ENCODE measurements around the gene RAB35. TPM values are rescaled to one million over a fixed set of nuclear protein-coding genes. Genes with fewer than 3 reads are reported as not detected.
A peak's percentile ranks its signal among the peaks of the same experiment; 100 is the strongest.

Gene RAB35
- total and polyA plus RNA-seq, 2 of the 4 experiments (the other 2 are of a cell fraction) = 32.6 to 49.6 TPM

DNA sequence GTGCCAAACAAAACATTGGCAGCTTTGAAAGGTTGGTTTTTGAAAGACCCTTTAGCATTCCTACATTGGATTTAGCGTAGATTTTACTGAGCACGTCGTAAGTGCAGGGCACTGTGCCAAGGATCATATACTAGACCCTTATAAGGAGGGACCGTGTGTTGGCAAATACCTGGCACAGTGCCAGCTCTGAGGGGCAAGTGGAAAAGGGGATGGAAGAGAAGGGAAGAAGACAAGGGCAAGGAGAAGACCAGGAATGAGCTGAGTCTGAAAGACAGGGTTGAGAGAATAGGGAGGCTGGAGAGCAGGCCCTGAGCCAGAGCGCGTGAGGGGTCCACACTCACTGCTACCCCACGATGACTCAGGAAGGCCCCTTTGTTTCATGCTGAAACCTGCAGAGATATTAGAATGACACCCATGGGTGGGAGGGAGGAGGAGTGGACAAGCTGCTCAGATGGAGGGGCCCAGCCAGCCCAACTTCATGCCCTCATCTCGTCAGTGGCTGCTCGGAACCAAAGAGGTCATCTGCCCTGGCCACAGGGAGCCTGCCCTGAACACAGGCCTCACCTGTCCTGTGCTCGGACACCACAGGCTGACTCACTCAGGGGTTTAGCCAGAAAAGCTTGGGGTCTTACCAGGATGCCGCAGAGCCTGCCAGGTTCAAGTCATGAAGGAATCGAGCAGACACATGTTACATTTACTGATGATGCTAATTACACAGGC lies 25.0 kb downstream of the RAB35 start:
- Histone ChIP-seq H2AK9ac (replicated peaks; ENCODE audit: low read depth, low read length, poor library complexity) (peak overlapping the region; percentile 77), H3K9ac (ENCODE audit: low read depth, low read length) (no peak overlapping the region), H3K23ac (ENCODE audit: low read depth, low read length) (no peak overlapping the region), H4K20me1 (ENCODE audit: insufficient read depth, low read length) (peaks cover 30% of the 10 kb centered on the region), H3K4me1 (ENCODE audit: control insufficient read depth, insufficient read depth, low read length) (no peaks in the 10 kb centered on the region; the same call in 1 of the 2 replicates), H4K8ac (ENCODE audit: low read depth in 2 of 2, low read length in 2 of 2) (no peak overlapping the region), H3K14ac (replicated peaks; ENCODE audit: low read depth, low read length) (no peak overlapping the region), H2AK5ac (ENCODE audit: low read depth, low read length) (no peak overlapping the region), H3K36me3 (ENCODE audit: control insufficient read depth, insufficient read depth, low read length) (peaks cover 25% of the 10 kb centered on the region; the same call in 1 of the 2 replicates), H2AFZ (replicated peaks; ENCODE audit: low read length, poor library complexity) (no peak overlapping the region), H3K27ac (ENCODE audit: insufficient read depth, low read length) (no peak overlapping the region), H3K9me3 (ENCODE audit: control insufficient read depth, insufficient read depth, low read length) (no peaks in the 10 kb centered on the region), H2BK5ac (ENCODE audit: low read depth, low read length, poor library complexity, severe bottlenecking) (no peak overlapping the region), H3K4me2 (ENCODE audit: low read depth, low read length) (no peak overlapping the region), H3K9me1 (ENCODE audit: insufficient read depth, low read length) (0 out of 2 replicates have a peak, but pooled peaks cover 8% of the 10 kb centered on the region), H2BK15ac (ENCODE audit: low read depth, low read length) (no peak overlapping the region), H2BK20ac (ENCODE audit: low read depth, low read length) (no peak overlapping the region), H4K5ac (ENCODE audit: low read depth, low read length) (no peak overlapping the region), H4K91ac (ENCODE audit: insufficient read depth, low read depth, low read length) (no peak overlapping the region), H3K18ac (ENCODE audit: low read depth, low read length) (no peak overlapping the region), H3K27me3 (ENCODE audit: control insufficient read depth, insufficient read depth, low read length) (no peaks in the 10 kb centered on the region), H3K4ac (ENCODE audit: low read depth, low read length) (no peak overlapping the region), H3K56ac (ENCODE audit: extremely low read depth, insufficient read depth, low read length) (no peak overlapping the region), H3K4me3 (ENCODE audit: insufficient read depth, low read depth, low read length) (no peak overlapping the region), H3K79me1 (ENCODE audit: low read depth in 1 of 2, low read length in 2 of 2) (peaks cover 0 to 18% of the 10 kb centered on the region in 2 experiments; a peak in 2 of 4 replicates), H2BK120ac (ENCODE audit: low read depth, low read length) (no peak overlapping the region)
- ChIA-PET POLR2A (ENCODE audit: unreplicated experiment) (no interaction called here), CTCF (no interaction called here)
- intact Hi-C loops (cut with micrococcal nuclease) (no loop called here), dilution Hi-C loops (cut with HindIII; ENCODE audit: low sequenced_read_pairs, unreplicated experiment) (no loop called here), in situ Hi-C loops (cut with MboI; ENCODE audit: low sequenced_read_pairs) (no loop called here)
- ATAC-seq (ENCODE audit: low read depth) (no peak), DNase-seq (no peak)
- BruUV-seq (replicated peaks) = no TSS peak
- 71% methylated on average over 4 of the region's 12 CpGs; no CpG with 5 or more reads in 1 of the 2 experiments for WGBS, 2 experiments (ENCODE audit: extremely low coverage in 2 of 2, insufficient read length in 1 of 2)
- TF ChIP-seq BHLHE40 (IDR thresholded peaks at IDR 0.05; ENCODE audit: low read depth, low read length) = no peak
- no peak for TF ChIP-seq RAD21 (IDR thresholded peaks at IDR 0.05; ENCODE audit: low read length)
- TF ChIP-seq SMC3 (IDR thresholded peaks at IDR 0.05; ENCODE audit: low read depth, low read length) = no peak
- no peak for TF ChIP-seq ELK1 (IDR thresholded peaks at IDR 0.05; ENCODE audit: borderline replicate concordance, low read depth, low read length)
- no peak for TF ChIP-seq POLR2A (IDR thresholded peaks at IDR 0.05; ENCODE audit: low read depth, low read length)
- TF ChIP-seq MAZ (IDR thresholded peaks at IDR 0.05; ENCODE audit: borderline replicate concordance, low read depth, low read length) = no peak
- TF ChIP-seq, protein P1, sequence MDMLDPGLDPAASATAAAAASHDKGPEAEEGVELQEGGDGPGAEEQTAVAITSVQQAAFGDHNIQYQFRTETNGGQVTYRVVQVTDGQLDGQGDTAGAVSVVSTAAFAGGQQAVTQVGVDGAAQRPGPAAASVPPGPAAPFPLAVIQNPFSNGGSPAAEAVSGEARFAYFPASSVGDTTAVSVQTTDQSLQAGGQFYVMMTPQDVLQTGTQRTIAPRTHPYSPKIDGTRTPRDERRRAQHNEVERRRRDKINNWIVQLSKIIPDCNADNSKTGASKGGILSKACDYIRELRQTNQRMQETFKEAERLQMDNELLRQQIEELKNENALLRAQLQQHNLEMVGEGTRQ (IDR thresholded peaks at IDR 0.05; ENCODE audit: low read depth, low read length) = no peak
- TF ChIP-seq NFE2L2 (IDR thresholded peaks at IDR 0.05; ENCODE audit: low read depth, low read length) = no peak
- no peak for TF ChIP-seq FOS (IDR thresholded peaks at IDR 0.05; ENCODE audit: low read depth, low read length)
- TF ChIP-seq CHD1 (IDR thresholded peaks at IDR 0.05; ENCODE audit: low read depth, low read length) = no peak
- TF ChIP-seq RFX5 (IDR thresholded peaks at IDR 0.05; ENCODE audit: low read depth, low read length) = no peak
- no peak for TF ChIP-seq CTCF (conservative IDR thresholded peaks at IDR 0.05; ENCODE audit: low read depth, low read length)
- no peak for TF ChIP-seq MXI1 (IDR thresholded peaks at IDR 0.05; ENCODE audit: borderline replicate concordance, low read depth, low read length)
- TF ChIP-seq MAFK (IDR thresholded peaks at IDR 0.05; ENCODE audit: low read depth, low read length) = no peak
- no peak for TF ChIP-seq CEBPB (IDR thresholded peaks at IDR 0.05; ENCODE audit: low read depth, low read length)
- no peak for TF ChIP-seq RCOR1 (IDR thresholded peaks at IDR 0.05; ENCODE audit: insufficient replicate concordance, low read length)

Data from IMR-90 (cell line).